H1 (cell line): Measurements from ENCODE around the gene PDZD8. TPM values are rescaled to one million over a fixed set of nuclear protein-coding genes. Genes with fewer than 3 reads are reported as not detected.

ENCODE experiments used
- CTCF ChIA-PET: fragments of 300-600 bp; sonication (Branson Sonifier 250); formaldehyde crosslinking; loops from one replicate; lab custom pipeline; 2021; ENCODE audit not compliant: partially characterized antibody; lab: Charles Lee
- POLR2A ChIA-PET: fragments of 300-600 bp; sonication (Branson Sonifier 250); formaldehyde crosslinking; loops from one replicate; lab custom pipeline; 2021; ENCODE audit warnings: inconsistent platforms; ENCODE audit not compliant: partially characterized antibody; lab: Charles Lee
- DNase-seq, 2 experiments: peaks; one replicate each; pipeline versions ENCODE4 v3.0.0 to v3.0.0-alpha.2; 2010 to 2022; ENCODE audit warnings: low spot score in 2 of 2, low read depth in 1 of 2, mixed read lengths in 1 of 2
- FAIRE-seq: peaks from 2 replicates; lab custom pipeline; 2011; peaks lifted over from hg19 to GRCh38; lab: Jason Lieb, UNC
- H2AFZ ChIP-seq: 2 replicates; pipeline ENCODE4 v1.8.1; 2012; ENCODE audit warnings: low read length, inconsistent platforms
- H2AK5ac ChIP-seq: 2 replicates; pipeline ENCODE4 v1.6.1; 2013; ENCODE audit warnings: low read depth, low read length
- H2BK120ac ChIP-seq: replicated peaks from 2 replicates; pipeline ENCODE3; 2013; ENCODE audit warnings: low read depth, low read length, inconsistent platforms
- H2BK12ac ChIP-seq: 2 replicates; pipeline ENCODE4 v1.6.1; 2013; ENCODE audit warnings: low read depth, low read length
- H2BK15ac ChIP-seq: 2 replicates; pipeline ENCODE4 v1.6.1; 2013; ENCODE audit warnings: low read length
- H2BK20ac ChIP-seq: 2 replicates; pipeline ENCODE4 v1.6.1; 2013; ENCODE audit warnings: low read length
- H2BK5ac ChIP-seq: 2 replicates; pipeline ENCODE4 v1.6.1; 2013; ENCODE audit warnings: low read depth, low read length
- H3K14ac ChIP-seq: 2 replicates; pipeline ENCODE4 v1.6.1; 2013; ENCODE audit warnings: inconsistent platforms; ENCODE audit not compliant: insufficient read length
- H3K18ac ChIP-seq: 2 replicates; pipeline ENCODE4 v1.6.1; 2013; ENCODE audit warnings: low read length; ENCODE audit errors: extremely low read depth
- H3K23ac ChIP-seq: 2 replicates; pipeline ENCODE4 v1.6.1; 2013; ENCODE audit warnings: inconsistent platforms; ENCODE audit not compliant: insufficient read length
- H3K23me2 ChIP-seq: 2 replicates; pipeline ENCODE4 v1.6.1; 2013; ENCODE audit warnings: low read depth, low read length
- H3K27ac ChIP-seq: 2 replicates; pipeline ENCODE4 v1.6.1; 2011; ENCODE audit warnings: low read depth, low read length, inconsistent platforms
- H3K27me3 ChIP-seq, 4 experiments: replicated peaks in 1 of 4; 1 replicate in 1 of 4; 2 replicates in 3 of 4; pipeline versions ENCODE4 v1.6.1 to v1.8.1; 2011 to 2013; ENCODE audit warnings: low read length in 3 of 4, mild to moderate bottlenecking in 3 of 4, inconsistent platforms in 2 of 4, mixed read lengths in 2 of 4, moderate library complexity in 1 of 4; ENCODE audit not compliant: control insufficient read depth in 3 of 4, insufficient read depth in 3 of 4; ENCODE audit errors: extremely low read depth in 1 of 4
- H3K36me3 ChIP-seq, 4 experiments: 2 replicates each; pipeline versions ENCODE4 v1.6.1 to v1.8.1; 2011 to 2013; ENCODE audit warnings: mild to moderate bottlenecking in 4 of 4, low read length in 3 of 4, moderate library complexity in 2 of 4, control low read depth in 1 of 4, inconsistent platforms in 1 of 4; ENCODE audit not compliant: insufficient read depth in 4 of 4, control insufficient read depth in 2 of 4
- H3K4ac ChIP-seq: replicated peaks from 2 replicates; pipeline ENCODE3; 2013; ENCODE audit warnings: low read length, low read depth, mixed read lengths, inconsistent platforms; ENCODE audit not compliant: insufficient read length
- H3K4me1 ChIP-seq, 4 experiments: replicated peaks in 1 of 4; 1 replicate in 1 of 4; 2 replicates in 3 of 4; pipeline versions ENCODE4 v1.6.1 to v1.8.1; 2011 to 2013; ENCODE audit warnings: low read length in 3 of 4, inconsistent platforms in 2 of 4, mixed read lengths in 1 of 4; ENCODE audit not compliant: insufficient read depth in 4 of 4, control insufficient read depth in 3 of 4
- H3K4me2 ChIP-seq, 2 experiments: 2 replicates each; pipeline versions ENCODE4 v1.6.1 to v1.8.1; 2011 to 2013; ENCODE audit warnings: low read depth in 2 of 2, low read length in 2 of 2, control low read depth in 1 of 2, inconsistent platforms in 1 of 2, mild to moderate bottlenecking in 1 of 2; ENCODE audit not compliant: insufficient read depth in 1 of 2
- H3K4me3 ChIP-seq, 4 experiments: fragments of 200-600, 300-600 bp in 1 of 4; sonication (generic), shearing (Covaris generic), sonication (Bioruptor Twin) in 1 of 4; 2 replicates each; pipeline versions ENCODE4 v1.5.1 to v1.8.1; 2011 to 2016; ENCODE audit warnings: low read length in 4 of 4, low read depth in 3 of 4, control low read depth in 2 of 4, inconsistent platforms in 2 of 4, mild to moderate bottlenecking in 2 of 4, mixed read lengths in 1 of 4, moderate library complexity in 1 of 4; ENCODE audit not compliant: insufficient read depth in 2 of 4; ENCODE audit errors: extremely low read depth in 1 of 4
- H3K56ac ChIP-seq: replicated peaks from 2 replicates; pipeline ENCODE3; 2013; ENCODE audit warnings: low read depth, mild to moderate bottlenecking, mixed read lengths, low read length, inconsistent platforms; ENCODE audit not compliant: insufficient read length
- H3K79me1 ChIP-seq: 2 replicates; pipeline ENCODE4 v1.6.1; 2013; ENCODE audit warnings: low read depth, low read length, control low read depth
- H3K79me2 ChIP-seq, 2 experiments: 2 replicates each; pipeline versions ENCODE4 v1.6.1 to v1.8.1; 2012 to 2013; ENCODE audit warnings: low read length in 2 of 2, mild to moderate bottlenecking in 2 of 2, inconsistent platforms in 1 of 2; ENCODE audit not compliant: insufficient read depth in 2 of 2, control insufficient read depth in 1 of 2
- H3K9ac ChIP-seq, 4 experiments: replicated peaks in 1 of 4; 1 replicate in 1 of 4; 2 replicates in 3 of 4; pipeline versions ENCODE4 v1.6.1 to v1.8.1; 2011 to 2013; ENCODE audit warnings: low read depth in 3 of 4, low read length in 3 of 4, control low read depth in 2 of 4, mild to moderate bottlenecking in 2 of 4, moderate library complexity in 2 of 4, inconsistent platforms in 1 of 4; ENCODE audit errors: extremely low read depth in 1 of 4
- H3K9me3 ChIP-seq, 2 experiments: 2 replicates each; pipeline versions ENCODE4 v1.6.1 to v1.8.1; 2012 to 2013; ENCODE audit warnings: mild to moderate bottlenecking in 2 of 2, moderate library complexity in 2 of 2, control low read depth in 1 of 2, inconsistent platforms in 1 of 2, low read depth in 1 of 2, low read length in 1 of 2, mixed read lengths in 1 of 2; ENCODE audit not compliant: insufficient read depth in 2 of 2
- H4K20me1 ChIP-seq, 2 experiments: replicated peaks in 1 of 2; 2 replicates each; pipeline versions ENCODE3 to v1.8.1; 2011 to 2013; ENCODE audit warnings: inconsistent platforms in 2 of 2, low read length in 2 of 2, mild to moderate bottlenecking in 1 of 2; ENCODE audit not compliant: insufficient read depth in 2 of 2, control insufficient read depth in 1 of 2
- H4K5ac ChIP-seq: 2 replicates; pipeline ENCODE4 v1.6.1; 2013; ENCODE audit warnings: low read length, low read depth, mixed read lengths, inconsistent platforms; ENCODE audit not compliant: insufficient read length
- H4K8ac ChIP-seq: 2 replicates; pipeline ENCODE4 v1.8.0; 2013; ENCODE audit warnings: mild to moderate bottlenecking, moderate library complexity, low read length, inconsistent platforms; ENCODE audit not compliant: insufficient read depth; ENCODE audit errors: extremely low read depth
- H4K91ac ChIP-seq: replicated peaks from 2 replicates; pipeline ENCODE3; 2013; ENCODE audit warnings: low read length, mixed read lengths, inconsistent platforms; ENCODE audit not compliant: insufficient read length
- RFX5 ChIP-seq: IDR thresholded peaks from 2 replicates; pipeline ENCODE4 v1.6.1; 2011; ENCODE audit warnings: low read depth, low read length, improper control_type of control experiment, borderline replicate concordance
- polyA plus RNA-seq, 7 experiments: library from polyadenylated mRNA; depleted of rRNA in 3 of 7; stranded (reverse) in 5 of 7; unstranded in 2 of 7; fragments of >200 nt in 5 of 7; fragments of 200-250 nt in 2 of 7; gene quantifications; 1 replicate in 5 of 7; 2 replicates in 1 of 7; 4 replicates in 1 of 7; pipeline versions ENCODE4 v1.2.1 to v1.2.3, GENCODE V29; 2011 to 2013; ENCODE audit warnings: missing spikeins in 2 of 7, mixed read lengths in 2 of 7
- total RNA-seq: library from RNA; stranded (reverse); fragmentation: NEBNext Ultra II Directional; extraction: Animal tissue kit (Norgen Biotek cat#: 25700); gene quantifications from 2 replicates; pipeline ENCODE4 v1.2.1, GENCODE V29; 2021

PDZD8 gene
- total and polyA plus RNA-seq, 2 of the 8 experiments (the other 6 are each of a cell fraction or from before 2014, with no cell fraction given): 10.9 to 50.1 TPM

GRCh38 chr10:117228210-117228609, 147.0 kb downstream of the PDZD8 start:
- ChIA-PET POLR2A (no interaction called here), CTCF (interaction anchor here (0.8 to 6.6 kb wide), 9 partner anchors 11 to 221 kb away, joined by 3 to 97 read pairs (median 10); partner anchors contain the start of gene SLC18A2)
- Histone ChIP-seq H3K4me1 (no peaks in the 10 kb centered on the region), H3K23ac (no peak overlapping the region), H3K4me2 (no peak overlapping the region), H3K27me3 (no peaks in the 10 kb centered on the region), H2BK5ac (no peak overlapping the region), H3K36me3 (no peaks in the 10 kb centered on the region), H3K56ac (no peak overlapping the region), H3K4ac (no peak overlapping the region), H4K20me1 (no peaks in the 10 kb centered on the region), H3K23me2 (no peaks in the 10 kb centered on the region; the same call in 1 of the 2 replicates), H4K8ac (no peak overlapping the region), H2BK20ac (no peak overlapping the region), H3K4me3 (no peak overlapping the region), H2AFZ (no peak overlapping the region), H4K91ac (no peak overlapping the region), H3K79me2 (no peaks in the 10 kb centered on the region), H3K27ac (no peak overlapping the region), H3K79me1 (no peaks in the 10 kb centered on the region), H2AK5ac (no peak overlapping the region; the same call in 1 of the 2 replicates), H3K9ac (no peak overlapping the region), H2BK120ac (no peak overlapping the region), H3K14ac (no peak overlapping the region), H3K9me3 (no peaks in the 10 kb centered on the region), H3K18ac (no peak overlapping the region), H2BK12ac (0 out of 2 replicates have a peak overlapping the region, but pooled peaks have one; percentile 82), H4K5ac (no peak overlapping the region), H2BK15ac (no peak overlapping the region)
- DNase-seq: no peak
- no peak for TF ChIP-seq RFX5
- no peak for FAIRE-seq

Other genes starting within 250 kb of the PDZD8 start
- not detected in 2 replicates for gene VAX1, start 237.2 kb downstream of the PDZD8 start, total RNA-seq
- 0.09 TPM in 1 of 2 replicates, not detected in the other for gene VAX1, start 237.2 kb downstream of the PDZD8 start, polyA plus RNA-seq (2011; rRNA removed)
- not detected in 2 replicates for gene KCNK18, start 178.0 kb downstream of the PDZD8 start, total RNA-seq
- gene KCNK18, start 178.0 kb downstream of the PDZD8 start, polyA plus RNA-seq (2011; rRNA removed): not detected in 2 replicates
- gene SLC18A2, start 134.3 kb downstream of the PDZD8 start, total RNA-seq: 6.7 and 7.0 TPM in 2 replicates
- gene SLC18A2, start 134.3 kb downstream of the PDZD8 start, polyA plus RNA-seq (2011; rRNA removed): 5.2 and 6.5 TPM in 2 replicates
- gene EMX2, start 167.3 kb upstream of the PDZD8 start, total RNA-seq: not detected in 2 replicates
- not detected in 2 replicates for gene EMX2, start 167.3 kb upstream of the PDZD8 start, polyA plus RNA-seq (2011; rRNA removed)